HG03097 (cell line): Measurements from ENCODE around the gene CPO.

Source experiments
- ATAC-seq: cut with Tn5 transposase; IDR thresholded peaks from one replicate; pipeline ENCODE4 v1.9.1; 2021; ENCODE audit not compliant: unreplicated experiment, low FRiP score

The CPO gene

DNA sequence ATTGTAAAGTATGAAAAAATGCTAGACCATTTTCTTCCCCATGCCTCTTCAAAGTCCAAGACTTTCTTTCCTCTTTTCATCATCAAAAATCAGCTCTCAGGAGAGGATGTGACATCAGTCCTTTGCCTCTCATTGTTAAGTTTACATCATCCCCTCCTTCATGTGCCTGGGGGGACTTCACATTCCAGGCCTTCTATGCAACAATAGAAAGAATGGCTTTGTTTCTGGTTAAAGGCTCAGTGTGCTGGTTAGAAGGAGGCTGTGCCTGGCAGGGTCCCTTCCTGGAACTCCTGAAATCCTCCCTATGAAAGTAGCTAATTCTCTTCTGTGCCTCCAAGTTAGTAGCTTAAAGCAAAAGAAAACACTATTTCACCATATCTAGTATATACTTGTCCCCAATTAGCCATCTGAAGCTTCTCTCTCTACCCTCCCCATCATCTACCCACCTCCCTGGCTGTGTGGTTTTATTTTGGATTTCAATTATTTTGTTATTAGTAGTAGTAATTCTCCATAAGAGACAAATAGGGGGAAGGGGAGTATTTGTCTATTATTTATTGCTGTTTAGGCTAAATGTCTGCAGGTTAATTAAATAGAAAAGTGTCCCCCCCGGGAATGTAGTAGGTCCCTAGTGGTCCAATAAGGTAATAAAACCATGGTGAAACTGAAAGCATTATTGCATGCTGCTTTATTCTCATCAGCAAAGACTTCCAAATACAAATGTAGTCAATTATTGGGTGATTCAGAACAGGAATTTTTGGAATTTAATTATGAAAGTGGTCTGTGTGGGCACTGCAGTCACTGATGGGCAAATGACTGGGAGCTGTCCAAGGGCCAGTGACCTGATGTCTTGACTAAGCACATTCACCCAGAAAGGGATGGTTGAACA lies 69.0 kb downstream of the CPO start:
- ATAC-seq, result no peak

GRCh38 chr2:207012461-207012860 lies 73.1 kb downstream of the CPO start:
- no peak for ATAC-seq

GRCh38 chr2:207014424-207014823 lies 75.1 kb downstream of the CPO start:
- no peak for ATAC-seq

DNA sequence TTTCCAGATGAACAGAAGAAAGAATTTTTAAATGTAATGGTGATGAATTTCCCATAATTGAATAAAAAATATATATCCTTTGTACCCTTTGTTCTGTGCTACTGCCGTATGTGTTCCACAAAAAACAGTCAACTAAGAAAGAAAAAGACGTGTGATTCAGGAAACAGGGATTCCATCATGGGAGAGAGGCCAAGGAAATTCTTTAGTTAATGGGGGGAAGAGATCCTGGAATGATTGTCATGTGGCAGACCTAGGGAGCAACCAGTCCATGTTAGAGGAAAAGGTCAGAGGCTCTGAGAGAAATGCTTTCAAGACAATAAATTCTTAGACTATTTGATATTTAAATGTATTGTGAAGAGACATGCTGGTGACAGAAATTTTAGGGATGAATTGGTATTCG lies 76.6 kb downstream of the CPO start:
- no peak for ATAC-seq
